Ectodermal cell (in vitro differentiated cells): ENCODE measurements around the gene RANBP1.

Source experiments
- H3K27ac ChIP-seq: 2 replicates; pipeline ENCODE4 v1.7.0; 2013; ENCODE audit warnings: mild to moderate bottlenecking, low read depth, low read length; ENCODE audit not compliant: insufficient read depth, poor library complexity, severe bottlenecking
- H3K27me3 ChIP-seq: 2 replicates; pipeline ENCODE4 v1.7.0; 2013; ENCODE audit warnings: mild to moderate bottlenecking, low read length; ENCODE audit not compliant: insufficient read depth, control insufficient read depth, poor library complexity, severe bottlenecking
- H3K36me3 ChIP-seq: one replicate; pipeline ENCODE4 v1.7.0; 2013; ENCODE audit warnings: low read length; ENCODE audit not compliant: control insufficient read depth, insufficient read depth
- H3K4me1 ChIP-seq: one replicate; pipeline ENCODE4 v1.7.0; 2013; ENCODE audit warnings: low read length; ENCODE audit not compliant: control insufficient read depth, insufficient read depth
- H3K4me3 ChIP-seq: 2 replicates; pipeline ENCODE4 v1.7.0; 2013; ENCODE audit warnings: low read depth, low read length, control low read depth; ENCODE audit not compliant: insufficient read depth
- H3K9me3 ChIP-seq: 2 replicates; pipeline ENCODE4 v1.7.0; 2013; ENCODE audit warnings: mild to moderate bottlenecking, low read length, moderate library complexity; ENCODE audit not compliant: control insufficient read depth
- WGBS, 2 experiments: methylation state at CpG; one replicate each; pipeline ENCODE4 v1.1.7; 2013; ENCODE audit warnings: missing lambda C conversion rate in 2 of 2; 5-methylcytosine and 5-hydroxymethylcytosine counted together

RANBP1 gene

GRCh38 chr22:20140107-20140445 lies 24.2 kb downstream of the RANBP1 start:
- no peak overlapping the region for H3K4me3 ChIP-seq
- H3K27ac ChIP-seq = no peak overlapping the region
- no peaks in the 10 kb centered on the region for H3K4me1 ChIP-seq
- H3K36me3 ChIP-seq = no peaks in the 10 kb centered on the region
- 95% methylated on average over 11 of the region's 11 CpGs for WGBS, 2 experiments
- H3K27me3 ChIP-seq = no peaks in the 10 kb centered on the region
- H3K9me3 ChIP-seq = no peaks in the 10 kb centered on the region

- WGBS, 2 experiments = 95 to 96% methylated on average over 17 of the region's 17 CpGs
These were observed 24.6 kb downstream of the RANBP1 start for GRCh38 chr22:20140521-20140964.

GRCh38 chr22:20141186-20142077 lies 25.5 kb downstream of the RANBP1 start:
- 94 to 95% methylated on average over 22 of the region's 22 CpGs for WGBS, 2 experiments
- Histone ChIP-seq H3K9me3 (no peaks in the 10 kb centered on the region), H3K27me3 (no peaks in the 10 kb centered on the region), H3K36me3 (no peaks in the 10 kb centered on the region), H3K27ac (no peak overlapping the region), H3K4me3 (no peak overlapping the region), H3K4me1 (no peaks in the 10 kb centered on the region)

More at GRCh38 chr22:20140521-20140964, 24.6 kb downstream of the RANBP1 start:
- H3K4me1 ChIP-seq = no peaks in the 10 kb centered on the region
- H3K27me3 ChIP-seq = no peaks in the 10 kb centered on the region
- no peaks in the 10 kb centered on the region for H3K9me3 ChIP-seq
- H3K27ac ChIP-seq = no peak overlapping the region
- no peaks in the 10 kb centered on the region for H3K36me3 ChIP-seq
- H3K4me3 ChIP-seq = no peak overlapping the region

- no peaks in the 10 kb centered on the region for H3K9me3 ChIP-seq
- 95 to 96% methylated on average over 65 of the region's 65 CpGs for WGBS, 2 experiments
- H3K27ac ChIP-seq = no peak overlapping the region
- no peaks in the 10 kb centered on the region for H3K27me3 ChIP-seq
- H3K4me1 ChIP-seq = no peaks in the 10 kb centered on the region
- no peak overlapping the region for H3K4me3 ChIP-seq
- no peaks in the 10 kb centered on the region for H3K36me3 ChIP-seq
These were observed 27.1 kb downstream of the RANBP1 start for GRCh38 chr22:20142711-20143621.

DNA sequence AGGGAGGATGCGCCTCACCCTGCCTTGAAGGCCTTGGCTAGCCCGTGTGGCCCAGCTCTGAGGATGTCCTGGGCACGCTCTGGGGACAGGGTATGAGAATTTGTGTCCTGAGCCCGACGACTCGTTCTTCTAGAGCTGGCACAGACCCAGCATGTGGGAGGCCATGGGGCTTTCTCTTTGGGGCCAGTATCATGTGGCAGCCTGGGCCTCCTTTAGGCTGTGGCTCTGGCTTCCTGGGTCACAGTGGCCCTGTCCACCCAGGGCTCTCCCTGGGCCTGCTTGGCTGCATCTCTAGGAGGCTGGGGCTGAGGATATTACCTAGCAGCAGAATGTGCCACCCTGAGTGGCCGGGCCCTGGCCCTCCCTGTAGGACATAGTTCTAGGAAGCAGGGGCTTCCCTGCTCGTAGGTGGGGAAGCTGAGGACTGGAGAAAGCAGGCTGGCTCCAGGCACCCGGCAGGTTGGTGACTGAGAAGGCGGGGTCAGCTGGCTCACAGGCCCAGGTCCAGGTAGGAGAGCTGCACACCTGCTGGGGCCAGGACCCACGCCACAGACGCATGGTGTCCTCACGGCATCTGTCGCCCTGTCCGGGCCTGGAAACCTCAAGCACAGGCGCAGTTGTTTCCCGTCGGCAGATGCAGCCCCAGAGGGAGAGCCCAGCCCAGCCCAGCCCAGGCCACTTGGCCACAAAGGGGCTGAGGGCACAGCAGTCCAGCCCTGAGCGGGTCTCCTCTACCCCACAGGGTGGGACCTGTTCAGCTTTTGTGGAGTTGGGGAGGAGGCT lies 28.2 kb downstream of the RANBP1 start:
- no peaks in the 10 kb centered on the region for H3K36me3 ChIP-seq
- H3K4me3 ChIP-seq = no peak overlapping the region
- no peaks in the 10 kb centered on the region for H3K9me3 ChIP-seq
- 94 to 95% methylated on average over 19 of the region's 19 CpGs for WGBS, 2 experiments
- no peaks in the 10 kb centered on the region for H3K4me1 ChIP-seq
- no peaks in the 10 kb centered on the region for H3K27me3 ChIP-seq
- no peak overlapping the region for H3K27ac ChIP-seq

- Histone ChIP-seq H3K27me3 (no peaks in the 10 kb centered on the region), H3K4me1 (no peaks in the 10 kb centered on the region), H3K9me3 (no peaks in the 10 kb centered on the region), H3K27ac (no peak overlapping the region), H3K36me3 (no peaks in the 10 kb centered on the region), H3K4me3 (no peak overlapping the region)
- WGBS, 2 experiments = 95% methylated on average over 22 of the region's 22 CpGs
These were observed 29.4 kb downstream of the RANBP1 start for GRCh38 chr22:20145206-20145831.

DNA sequence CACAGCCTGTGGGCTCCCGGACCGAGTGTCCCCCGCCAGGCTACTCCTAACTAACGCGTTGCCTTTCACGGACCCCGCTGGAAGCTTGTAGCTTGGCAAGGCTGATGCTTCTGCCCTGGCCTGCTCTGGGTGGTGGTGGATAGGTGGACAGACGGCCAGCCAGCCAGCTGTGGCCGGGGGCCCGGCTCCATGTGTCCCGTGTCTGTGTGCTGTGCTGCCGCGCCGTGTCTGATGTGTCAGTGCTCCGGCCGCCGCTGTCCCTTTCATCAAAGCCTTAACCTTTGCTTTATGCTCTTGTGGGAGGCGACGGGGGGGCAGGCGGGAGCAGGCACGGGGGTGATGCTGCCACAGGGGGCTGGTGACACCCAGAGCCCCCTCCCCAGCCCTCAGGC lies 29.9 kb downstream of the RANBP1 start:
- H3K27ac ChIP-seq = no peak overlapping the region
- no peaks in the 10 kb centered on the region for H3K4me1 ChIP-seq
- 95% methylated on average over 21 of the region's 21 CpGs for WGBS, 2 experiments
- no peaks in the 10 kb centered on the region for H3K9me3 ChIP-seq
- H3K4me3 ChIP-seq = no peak overlapping the region
- H3K27me3 ChIP-seq = no peaks in the 10 kb centered on the region
- no peaks in the 10 kb centered on the region for H3K36me3 ChIP-seq

- no peak overlapping the region for H3K4me3 ChIP-seq
- H3K27me3 ChIP-seq = no peaks in the 10 kb centered on the region
- WGBS, 2 experiments = 91 to 92% methylated on average over 22 of the region's 22 CpGs
- H3K4me1 ChIP-seq = no peaks in the 10 kb centered on the region
- no peaks in the 10 kb centered on the region for H3K36me3 ChIP-seq
- H3K9me3 ChIP-seq = no peaks in the 10 kb centered on the region
- H3K27ac ChIP-seq = no peak overlapping the region
These were observed 30.9 kb downstream of the RANBP1 start for GRCh38 chr22:20146777-20147176.

- no peaks in the 10 kb centered on the region for H3K9me3 ChIP-seq
- no peak overlapping the region for H3K27ac ChIP-seq
These were observed 31.5 kb downstream of the RANBP1 start for GRCh38 chr22:20147237-20147988.

More at GRCh38 chr22:20147237-20147988, 31.5 kb downstream of the RANBP1 start:
- H3K36me3 ChIP-seq = no peaks in the 10 kb centered on the region
- H3K27me3 ChIP-seq = no peaks in the 10 kb centered on the region
- no peaks in the 10 kb centered on the region for H3K4me1 ChIP-seq
- no peak overlapping the region for H3K4me3 ChIP-seq
- 92% methylated on average over 14 of the region's 14 CpGs for WGBS, 2 experiments
